Measurements from ENCODE around the gene RPP25L. TPM values are rescaled to one million over a fixed set of nuclear protein-coding genes. Genes with fewer than 3 reads are reported as not detected.

Gene RPP25L
- total and polyA plus RNA-seq, 9 of the 15 experiments (the other 6 are each of a cell fraction or from before 2014, with no cell fraction given): 16.3 to 43.7 (median 29.0) TPM

DNA sequence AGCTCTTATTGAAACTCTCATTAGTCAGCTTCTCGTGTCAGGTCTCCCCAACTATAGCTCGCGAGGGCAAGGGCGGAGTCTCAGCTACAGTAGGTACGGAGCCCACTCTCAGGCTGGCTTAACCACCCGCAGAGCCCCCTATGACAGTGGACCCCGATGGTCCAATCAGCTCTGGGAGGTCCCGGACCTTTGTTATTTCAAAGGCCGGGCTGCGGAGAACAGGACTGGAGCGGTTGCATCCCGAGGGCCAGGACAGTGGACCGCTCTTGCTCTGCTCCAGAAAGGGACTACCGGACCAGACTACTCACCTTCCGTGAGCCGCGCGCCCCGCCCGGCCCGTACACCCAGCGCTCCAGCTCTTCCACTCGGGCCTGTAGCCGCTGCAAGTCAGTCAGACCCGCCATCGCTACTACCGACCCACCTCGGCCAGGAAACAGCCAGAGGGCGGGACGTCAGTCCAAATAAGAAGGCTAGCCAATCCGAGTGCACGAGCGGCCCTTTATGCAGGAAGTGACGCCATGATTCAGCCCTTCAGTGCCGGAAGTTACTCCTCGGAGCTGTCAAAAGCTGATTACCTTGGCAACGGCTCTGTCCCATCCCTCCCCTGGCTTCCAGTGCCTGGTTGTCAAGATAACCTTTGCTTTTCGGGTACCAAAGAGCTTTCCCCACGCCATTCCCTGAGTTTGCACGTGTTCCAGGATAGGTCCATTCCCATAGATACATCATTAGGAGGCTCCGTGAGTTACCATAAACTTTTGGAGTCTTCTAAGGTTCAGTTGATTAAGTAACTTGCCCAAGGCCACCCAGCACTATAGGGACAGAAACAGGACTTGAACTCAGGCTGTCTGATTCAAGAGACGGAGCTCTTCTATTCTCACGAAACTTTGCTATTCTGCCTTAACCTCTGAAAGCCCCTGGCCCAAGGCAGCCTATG lies 8.4 kb upstream of the RPP25L start, which contains the start of gene DCTN3 (continued):
- TF ChIP-seq PHF20 (IDR thresholded peaks at IDR 0.05; ENCODE audit: partially characterized antibody) (peak; percentile 84), NFIC (IDR thresholded peaks at IDR 0.05) (no peak), TEAD2 (tag; IDR thresholded peaks at IDR 0.05) (no peak), TAF7 (tag; IDR thresholded peaks at IDR 0.05) (no peak), CTBP1 (IDR thresholded peaks at IDR 0.05; ENCODE audit: borderline replicate concordance) (peak; percentile 47; the same call in 1 of the 2 replicates), HIVEP1 (CRISPR knock-in tag; IDR thresholded peaks at IDR 0.05) (no peak), POU5F1 (IDR thresholded peaks at IDR 0.05; ENCODE audit: borderline replicate concordance, low read depth, low read length, partially characterized antibody) (no peak), KHSRP (IDR thresholded peaks at IDR 0.05) (no peak), MEF2D (tag; conservative IDR thresholded peaks at IDR 0.05; ENCODE audit: low read depth) (no peak), NUFIP1 (IDR thresholded peaks at IDR 0.05; ENCODE audit: partially characterized antibody) (no peak), RBM17 (IDR thresholded peaks at IDR 0.05; ENCODE audit: borderline replicate concordance, low read depth, low read length) (no peak), SMAD2 (IDR thresholded peaks at IDR 0.05; ENCODE audit: low read depth, low read length) (no peak), ZNF561 (CRISPR knock-in tag; conservative IDR thresholded peaks at IDR 0.05) (no peak), ZSCAN29 (IDR thresholded peaks at IDR 0.05) (no peak), ZNF785 (CRISPR knock-in tag; IDR thresholded peaks at IDR 0.05) (no peak), NELFE (IDR thresholded peaks at IDR 0.05; ENCODE audit: insufficient read depth, insufficient read length) (no peak), PHTF2 (CRISPR knock-in tag; IDR thresholded peaks at IDR 0.05) (no peak), SMARCA5 (IDR thresholded peaks at IDR 0.05) (no peak), KLF6 (CRISPR knock-in tag; IDR thresholded peaks at IDR 0.05; ENCODE audit: borderline replicate concordance) (no peak)
- TF ChIP-seq, protein P1, sequence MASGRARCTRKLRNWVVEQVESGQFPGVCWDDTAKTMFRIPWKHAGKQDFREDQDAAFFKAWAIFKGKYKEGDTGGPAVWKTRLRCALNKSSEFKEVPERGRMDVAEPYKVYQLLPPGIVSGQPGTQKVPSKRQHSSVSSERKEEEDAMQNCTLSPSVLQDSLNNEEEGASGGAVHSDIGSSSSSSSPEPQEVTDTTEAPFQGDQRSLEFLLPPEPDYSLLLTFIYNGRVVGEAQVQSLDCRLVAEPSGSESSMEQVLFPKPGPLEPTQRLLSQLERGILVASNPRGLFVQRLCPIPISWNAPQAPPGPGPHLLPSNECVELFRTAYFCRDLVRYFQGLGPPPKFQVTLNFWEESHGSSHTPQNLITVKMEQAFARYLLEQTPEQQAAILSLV (tag; IDR thresholded peaks at IDR 0.05): no peak
- TF ChIP-seq, protein P2, sequence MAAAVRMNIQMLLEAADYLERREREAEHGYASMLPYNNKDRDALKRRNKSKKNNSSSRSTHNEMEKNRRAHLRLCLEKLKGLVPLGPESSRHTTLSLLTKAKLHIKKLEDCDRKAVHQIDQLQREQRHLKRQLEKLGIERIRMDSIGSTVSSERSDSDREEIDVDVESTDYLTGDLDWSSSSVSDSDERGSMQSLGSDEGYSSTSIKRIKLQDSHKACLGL (CRISPR knock-in tag; IDR thresholded peaks at IDR 0.05; ENCODE audit: borderline replicate concordance, poor library complexity, severe bottlenecking): no peak
- TF ChIP-seq, protein P3, sequence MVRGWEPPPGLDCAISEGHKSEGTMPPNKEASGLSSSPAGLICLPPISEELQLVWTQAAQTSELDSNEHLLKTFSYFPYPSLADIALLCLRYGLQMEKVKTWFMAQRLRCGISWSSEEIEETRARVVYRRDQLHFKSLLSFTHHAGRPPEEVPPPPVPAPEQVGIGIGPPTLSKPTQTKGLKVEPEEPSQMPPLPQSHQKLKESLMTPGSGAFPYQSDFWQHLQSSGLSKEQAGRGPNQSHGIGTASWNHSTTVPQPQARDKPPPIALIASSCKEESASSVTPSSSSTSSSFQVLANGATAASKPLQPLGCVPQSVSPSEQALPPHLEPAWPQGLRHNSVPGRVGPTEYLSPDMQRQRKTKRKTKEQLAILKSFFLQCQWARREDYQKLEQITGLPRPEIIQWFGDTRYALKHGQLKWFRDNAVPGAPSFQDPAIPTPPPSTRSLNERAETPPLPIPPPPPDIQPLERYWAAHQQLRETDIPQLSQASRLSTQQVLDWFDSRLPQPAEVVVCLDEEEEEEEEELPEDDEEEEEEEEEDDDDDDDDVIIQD (CRISPR knock-in tag; IDR thresholded peaks at IDR 0.05): no peak
- TF ChIP-seq, protein P4, sequence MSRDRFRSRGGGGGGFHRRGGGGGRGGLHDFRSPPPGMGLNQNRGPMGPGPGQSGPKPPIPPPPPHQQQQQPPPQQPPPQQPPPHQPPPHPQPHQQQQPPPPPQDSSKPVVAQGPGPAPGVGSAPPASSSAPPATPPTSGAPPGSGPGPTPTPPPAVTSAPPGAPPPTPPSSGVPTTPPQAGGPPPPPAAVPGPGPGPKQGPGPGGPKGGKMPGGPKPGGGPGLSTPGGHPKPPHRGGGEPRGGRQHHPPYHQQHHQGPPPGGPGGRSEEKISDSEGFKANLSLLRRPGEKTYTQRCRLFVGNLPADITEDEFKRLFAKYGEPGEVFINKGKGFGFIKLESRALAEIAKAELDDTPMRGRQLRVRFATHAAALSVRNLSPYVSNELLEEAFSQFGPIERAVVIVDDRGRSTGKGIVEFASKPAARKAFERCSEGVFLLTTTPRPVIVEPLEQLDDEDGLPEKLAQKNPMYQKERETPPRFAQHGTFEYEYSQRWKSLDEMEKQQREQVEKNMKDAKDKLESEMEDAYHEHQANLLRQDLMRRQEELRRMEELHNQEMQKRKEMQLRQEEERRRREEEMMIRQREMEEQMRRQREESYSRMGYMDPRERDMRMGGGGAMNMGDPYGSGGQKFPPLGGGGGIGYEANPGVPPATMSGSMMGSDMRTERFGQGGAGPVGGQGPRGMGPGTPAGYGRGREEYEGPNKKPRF (IDR thresholded peaks at IDR 0.05; ENCODE audit: low read depth, low read length): no peak

Measured in K562 (cell line).